Kasumi-1 (cell line): ENCODE results near the gene CACNA1S.
A peak's percentile ranks its signal among the peaks of the same experiment; 100 is the strongest.

Experiments used
- DNase-seq, 2 experiments: peaks; one replicate each; lab custom pipeline; 2025; lab: John Stamatoyannopoulos, UW

CACNA1S gene

DNA sequence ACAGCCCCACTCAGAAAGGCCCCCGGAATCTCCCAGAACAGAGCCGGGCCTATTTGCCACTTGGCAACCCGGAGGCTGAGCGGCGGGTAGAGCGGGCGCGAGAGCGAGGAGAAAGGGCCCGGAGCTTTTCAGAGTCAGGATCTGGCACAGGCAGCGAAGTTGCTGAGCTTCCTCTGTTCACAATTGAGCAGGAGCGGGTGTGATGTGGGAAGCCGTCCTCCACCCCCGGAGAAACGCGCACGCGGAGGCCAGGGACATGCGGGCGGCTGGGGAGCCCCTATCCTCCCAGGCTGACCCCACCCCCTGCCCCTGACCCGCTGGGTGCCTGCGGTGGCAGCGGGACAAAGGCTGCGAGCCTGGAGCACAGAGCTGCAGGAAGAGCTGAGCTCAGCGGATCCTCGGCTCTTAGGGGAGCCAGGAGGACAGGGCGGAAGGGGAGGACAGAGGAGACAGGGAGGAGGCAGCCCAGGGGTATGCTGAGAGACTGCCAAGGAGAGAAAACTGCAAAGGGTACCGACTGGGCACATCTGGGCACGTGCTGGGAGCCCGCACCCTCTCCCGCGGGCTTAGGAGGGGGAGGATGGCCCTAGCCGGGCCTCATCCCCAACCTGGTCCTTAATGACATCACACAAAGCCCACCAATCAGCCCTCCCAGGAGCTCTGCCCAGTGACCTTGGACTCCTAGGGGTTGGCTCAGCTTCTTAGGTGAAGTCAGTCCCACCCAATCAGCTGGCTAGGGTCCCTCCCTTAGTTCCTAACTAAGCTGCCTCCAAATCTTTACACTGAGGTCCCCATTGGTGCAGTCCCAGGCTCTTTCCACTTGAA, 98.0 kb downstream of the CACNA1S start:
- no peak for DNase-seq

DNA sequence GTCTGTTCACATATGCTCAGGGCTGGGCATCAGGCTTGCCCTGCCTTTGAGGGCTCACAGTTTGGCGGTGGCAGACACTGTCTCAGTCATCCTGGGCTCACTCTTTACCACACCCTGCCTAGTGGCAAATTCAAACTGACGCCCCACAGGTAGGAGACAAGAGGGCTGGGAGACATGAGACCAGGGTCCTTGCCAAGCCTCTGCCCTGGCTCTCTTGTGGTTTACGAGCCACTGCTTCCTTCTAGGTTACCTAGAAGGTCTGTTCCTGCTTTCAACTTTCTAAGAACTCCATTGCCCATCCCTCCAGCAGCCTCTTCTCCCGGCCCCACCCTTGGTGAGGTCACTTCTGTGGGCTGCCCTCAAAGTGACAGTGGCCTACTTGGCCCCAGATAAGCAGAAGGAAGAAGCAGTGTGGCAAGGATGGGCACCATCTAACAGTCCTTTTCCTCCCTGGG, 99.2 kb downstream of the CACNA1S start:
- DNase-seq: no peak

DNA sequence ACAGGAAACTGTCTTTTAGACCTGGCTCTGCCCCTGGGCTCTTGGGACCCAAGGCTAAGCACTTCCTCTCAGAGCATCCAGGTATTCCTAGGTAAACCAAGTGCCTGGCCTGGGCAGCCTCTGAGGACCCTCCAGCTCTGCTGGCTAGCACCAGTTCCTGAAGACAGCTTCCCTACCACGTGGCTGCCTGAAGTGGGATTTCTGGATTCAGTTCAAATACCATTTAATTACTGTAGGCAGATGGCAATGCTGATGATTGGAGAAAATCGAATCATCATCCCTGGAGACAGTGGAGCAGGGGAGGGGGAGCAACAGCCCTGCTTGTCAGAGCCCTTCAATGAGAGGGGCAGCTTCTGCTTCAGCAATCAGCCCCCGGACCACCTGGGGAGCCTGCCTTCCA, 100.6 kb downstream of the CACNA1S start:
- DNase-seq: no peak

DNA sequence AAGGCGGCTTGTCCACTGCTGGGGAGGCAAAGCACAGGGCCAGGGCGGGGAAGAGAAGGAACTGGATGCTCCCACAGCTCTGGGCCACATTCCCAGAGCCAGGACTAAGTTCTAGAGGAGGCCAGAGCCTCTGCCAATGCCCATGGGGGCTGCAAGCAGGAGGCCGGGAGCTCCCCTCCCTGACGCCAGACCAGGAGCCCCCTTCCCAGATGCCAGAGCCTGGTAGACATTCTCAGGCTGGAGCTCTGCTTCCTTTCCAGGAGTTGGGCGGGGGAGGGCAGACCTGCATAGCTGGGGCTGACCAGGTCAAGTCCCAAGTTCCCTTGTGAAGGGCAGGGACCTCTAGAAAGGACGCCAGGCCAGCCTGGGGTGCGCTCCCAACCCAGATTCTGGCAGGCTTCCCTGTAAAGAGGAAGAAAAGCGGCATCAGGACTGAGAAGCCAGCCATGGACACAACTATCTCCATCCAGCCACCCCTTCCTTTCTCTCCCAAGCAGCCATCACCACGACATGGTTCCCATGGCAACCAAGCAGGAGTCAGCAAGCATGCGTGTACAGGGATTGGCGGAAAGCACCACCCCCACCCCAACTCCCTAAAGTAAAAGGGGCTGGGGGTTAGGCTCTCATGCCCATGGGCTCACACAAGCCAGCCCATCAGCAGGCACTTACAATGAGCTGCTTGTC, 102.1 kb downstream of the CACNA1S start:
- no peak for DNase-seq

GRCh38 chr1:201008666-201009360, 103.4 kb downstream of the CACNA1S start:
- DNase-seq: no peak

DNA sequence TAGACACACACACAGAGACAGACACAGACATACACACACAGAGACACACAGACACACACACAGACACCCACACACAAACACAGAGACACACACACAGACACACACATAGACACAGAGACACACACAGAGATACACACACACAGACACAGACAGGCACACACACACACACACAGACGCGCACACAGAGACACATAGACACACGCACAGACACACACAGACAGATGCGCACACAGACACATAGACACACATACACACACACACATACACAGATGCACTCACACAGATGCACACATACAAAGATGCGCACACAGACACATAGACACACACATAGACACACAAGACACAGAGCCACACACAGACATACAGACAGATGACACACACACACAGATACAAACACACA, 104.7 kb downstream of the CACNA1S start:
- DNase-seq: no peak

DNA sequence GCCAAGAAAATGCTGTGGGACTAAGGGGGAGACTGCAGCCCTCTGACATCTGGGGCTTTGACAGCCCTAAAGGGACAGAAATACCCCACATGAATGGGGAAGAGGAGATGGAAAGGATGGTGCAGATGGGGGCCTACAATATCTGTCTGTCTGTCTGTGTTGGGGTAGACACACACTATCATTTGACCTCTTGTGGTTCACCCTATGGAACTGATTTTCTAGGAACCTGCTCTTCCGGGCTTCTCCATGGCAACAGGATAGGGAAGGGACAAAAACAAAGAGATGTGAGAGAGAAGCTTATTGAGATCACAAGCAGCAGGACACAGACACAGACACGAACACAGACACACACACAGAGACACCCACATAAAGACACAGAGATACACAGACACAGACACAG, 105.8 kb downstream of the CACNA1S start:
- DNase-seq: no peak

- DNase-seq: no peak
Measured at GRCh38 chr1:201004732-201005131, 107.5 kb downstream of the CACNA1S start.

DNA sequence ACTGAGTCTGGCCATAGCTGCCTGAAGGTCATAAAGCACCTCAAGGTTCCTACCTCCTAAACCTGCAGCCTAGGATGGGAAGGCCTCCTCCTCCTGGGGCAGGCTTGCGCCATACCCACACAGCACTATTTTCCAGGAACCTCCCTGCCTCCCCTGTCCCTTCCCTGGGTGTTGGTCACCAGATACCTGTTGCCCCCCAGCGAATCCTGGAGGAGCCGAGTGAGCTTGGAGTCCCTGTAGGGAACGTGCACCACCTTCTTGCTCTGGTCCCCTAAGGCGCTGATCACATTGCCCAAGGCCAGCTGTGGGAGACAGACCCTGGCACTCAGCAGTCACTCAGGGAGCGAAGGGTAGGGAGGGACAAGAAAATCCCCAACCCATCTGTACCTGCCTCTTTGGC, 108.1 kb downstream of the CACNA1S start:
- DNase-seq: no peak

DNA sequence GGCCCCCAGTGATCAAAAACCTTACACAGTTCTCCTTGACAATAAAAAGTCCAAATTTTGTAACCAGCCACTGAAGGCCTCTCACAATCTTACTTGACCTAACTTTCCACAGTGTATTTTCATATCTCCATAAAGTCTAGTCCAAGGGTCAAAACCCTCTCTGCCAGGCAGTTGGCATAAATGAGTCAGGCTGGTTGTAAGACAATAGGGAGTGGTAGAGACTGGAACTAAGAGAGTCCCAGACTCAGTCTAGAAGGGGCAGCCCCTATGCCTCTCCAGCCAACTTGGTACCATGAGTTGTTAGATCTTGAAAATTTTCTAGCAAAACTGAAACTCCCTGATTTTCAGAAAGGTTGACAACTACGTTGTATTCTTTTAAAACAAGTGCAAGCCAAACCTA, 109.7 kb downstream of the CACNA1S start:
- no peak for DNase-seq

- no peak for DNase-seq
Measured at GRCh38 chr1:201001962-201002361, 110.3 kb downstream of the CACNA1S start.

DNA sequence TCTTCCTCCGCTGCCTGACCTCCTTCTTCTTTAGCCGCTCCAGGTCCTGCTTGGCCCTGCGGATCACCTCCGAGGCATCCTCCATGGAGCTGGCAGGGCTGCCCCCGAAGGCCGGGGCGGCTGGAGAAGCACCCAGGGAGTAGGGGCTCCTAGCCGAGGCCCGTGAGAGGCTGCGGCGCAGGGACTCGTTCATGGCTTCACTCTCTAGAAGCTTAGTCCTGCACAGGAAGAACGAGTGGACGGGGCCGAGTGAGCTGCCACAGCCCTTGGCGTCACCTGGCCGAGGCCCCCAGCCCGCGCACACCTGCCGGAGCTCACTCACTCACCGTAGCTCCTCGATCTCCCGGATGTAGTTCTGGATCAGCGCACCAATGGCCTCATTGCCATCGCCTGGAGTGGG, 111.8 kb downstream of the CACNA1S start:
- DNase-seq: no peak

DNA sequence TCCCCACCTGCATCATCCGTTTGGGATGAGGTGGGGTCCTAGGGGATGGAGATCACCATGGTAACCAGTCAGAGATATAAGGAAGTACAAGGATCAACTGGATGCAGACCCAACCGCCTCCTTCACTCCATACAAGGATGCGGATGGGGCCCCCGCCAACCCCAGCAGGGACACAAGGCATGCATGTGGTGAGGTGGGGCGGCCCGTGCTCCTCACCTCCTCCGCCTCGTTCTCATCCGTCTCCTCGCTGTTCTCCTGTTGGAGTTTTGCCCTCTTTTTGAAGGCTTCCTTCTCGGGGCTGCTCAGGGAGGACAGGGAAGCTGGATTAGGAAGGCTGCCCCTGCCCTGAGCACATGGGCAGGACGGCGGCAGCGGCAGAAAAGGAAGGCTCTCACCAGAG, 112.6 kb downstream of the CACNA1S start:
- no peak for DNase-seq

DNA sequence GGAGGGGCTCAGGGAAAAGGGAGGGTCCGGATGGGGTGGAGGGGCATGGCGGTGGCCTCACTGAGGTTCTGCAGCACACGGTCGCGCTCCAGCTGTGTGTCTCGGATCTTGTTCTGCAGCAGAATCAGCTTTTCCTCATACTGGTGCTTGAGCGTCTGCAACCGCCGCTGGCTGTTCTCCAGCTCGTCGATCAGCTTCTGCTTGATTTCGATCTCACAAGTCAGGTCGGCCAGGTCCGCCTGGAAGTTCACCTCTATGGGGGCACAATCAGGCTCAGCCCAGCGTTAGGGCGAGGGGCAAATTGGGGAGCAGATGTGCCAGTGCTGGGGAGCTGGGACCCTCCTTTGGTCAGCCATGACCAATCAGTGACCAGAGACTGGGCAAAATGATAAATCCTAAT, 113.9 kb downstream of the CACNA1S start:
- DNase-seq: no peak

DNA sequence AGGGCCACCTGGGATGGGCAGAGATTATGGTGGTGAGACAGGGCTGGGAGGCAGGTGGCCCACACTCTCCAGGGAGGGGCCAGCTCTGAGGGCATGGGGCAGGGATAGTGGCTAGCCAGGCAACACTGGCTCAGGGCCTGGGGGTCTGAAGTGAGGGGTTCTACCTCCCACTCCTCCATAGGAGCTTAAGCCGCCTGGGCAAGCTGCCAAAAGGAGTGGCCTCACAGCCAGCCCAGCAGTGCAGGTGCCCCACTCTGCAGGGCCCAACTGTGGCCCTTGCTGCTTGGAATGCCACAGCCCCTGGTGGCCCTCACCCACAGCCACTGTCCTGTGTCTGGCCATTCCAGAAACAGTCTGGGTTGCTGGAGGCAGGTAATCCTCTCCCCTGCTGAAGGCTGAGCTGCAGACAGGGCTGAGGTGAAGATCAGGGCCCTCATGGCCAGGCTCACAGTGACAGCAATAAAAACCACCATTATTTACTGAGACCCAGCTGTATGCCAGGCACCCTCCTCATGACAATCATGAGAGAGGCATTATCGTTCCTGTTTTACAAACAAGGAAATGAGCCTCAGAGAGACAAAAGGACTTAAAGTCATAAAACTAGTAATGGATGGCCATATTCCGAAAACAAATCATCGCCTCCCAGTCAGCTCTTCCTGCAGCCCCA, 119.7 kb downstream of the CACNA1S start:
- peak in 1 of 2 experiments; percentile 10 for DNase-seq

DNA sequence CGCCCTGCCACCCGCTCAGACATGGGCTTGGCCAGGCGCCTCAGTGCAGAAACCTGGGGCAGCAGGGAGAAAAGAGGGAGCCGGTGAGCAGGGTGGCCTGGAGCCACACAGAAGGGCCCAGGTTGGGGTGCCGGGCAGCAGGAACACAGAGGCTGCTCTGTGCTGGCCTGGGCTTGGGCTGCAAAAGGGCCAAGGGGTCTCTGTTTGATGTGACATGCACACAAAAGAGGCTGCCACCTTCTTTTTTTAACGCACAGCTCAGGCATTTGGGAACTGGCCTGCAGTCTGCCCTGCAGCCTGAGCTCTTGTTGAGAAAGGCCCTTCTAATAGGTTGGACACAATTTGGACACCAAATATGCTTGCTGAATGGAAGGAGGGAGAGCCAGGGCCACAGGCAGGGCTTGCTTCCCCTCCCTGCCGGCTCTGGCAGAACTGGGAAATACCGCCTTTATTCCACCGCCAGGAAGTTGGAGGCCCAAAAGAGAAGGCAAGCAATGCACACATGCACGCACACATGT, 121.1 kb downstream of the CACNA1S start:
- DNase-seq: no peak

DNA sequence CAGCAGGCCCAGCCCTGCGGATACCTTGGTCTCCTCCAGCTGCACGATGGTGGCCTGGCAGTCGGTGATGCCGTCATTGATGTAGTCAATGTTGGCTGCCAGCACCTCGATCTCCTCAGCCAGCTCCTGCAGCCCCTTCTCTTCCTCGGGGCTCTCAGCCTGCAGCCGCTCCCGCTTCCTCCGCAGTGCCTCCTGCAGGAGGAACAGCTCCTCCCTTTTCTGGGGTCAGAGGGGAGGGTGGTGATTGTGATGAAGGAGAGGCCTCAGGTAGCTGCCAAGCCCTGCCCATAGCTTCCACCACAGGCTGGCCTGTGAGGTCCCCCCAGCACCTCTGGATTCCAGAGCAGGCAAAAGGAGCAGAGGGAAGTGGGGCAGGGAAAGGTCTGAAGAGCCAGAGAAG, 122.1 kb downstream of the CACNA1S start:
- no peak for DNase-seq
